NCI-H187 (cell line): Measurements from ENCODE around the gene EZR.

Experiments used
- DNase-seq, 2 experiments: peaks; one replicate each; lab custom pipeline; 2025; lab: John Stamatoyannopoulos, UW

The EZR gene

DNA sequence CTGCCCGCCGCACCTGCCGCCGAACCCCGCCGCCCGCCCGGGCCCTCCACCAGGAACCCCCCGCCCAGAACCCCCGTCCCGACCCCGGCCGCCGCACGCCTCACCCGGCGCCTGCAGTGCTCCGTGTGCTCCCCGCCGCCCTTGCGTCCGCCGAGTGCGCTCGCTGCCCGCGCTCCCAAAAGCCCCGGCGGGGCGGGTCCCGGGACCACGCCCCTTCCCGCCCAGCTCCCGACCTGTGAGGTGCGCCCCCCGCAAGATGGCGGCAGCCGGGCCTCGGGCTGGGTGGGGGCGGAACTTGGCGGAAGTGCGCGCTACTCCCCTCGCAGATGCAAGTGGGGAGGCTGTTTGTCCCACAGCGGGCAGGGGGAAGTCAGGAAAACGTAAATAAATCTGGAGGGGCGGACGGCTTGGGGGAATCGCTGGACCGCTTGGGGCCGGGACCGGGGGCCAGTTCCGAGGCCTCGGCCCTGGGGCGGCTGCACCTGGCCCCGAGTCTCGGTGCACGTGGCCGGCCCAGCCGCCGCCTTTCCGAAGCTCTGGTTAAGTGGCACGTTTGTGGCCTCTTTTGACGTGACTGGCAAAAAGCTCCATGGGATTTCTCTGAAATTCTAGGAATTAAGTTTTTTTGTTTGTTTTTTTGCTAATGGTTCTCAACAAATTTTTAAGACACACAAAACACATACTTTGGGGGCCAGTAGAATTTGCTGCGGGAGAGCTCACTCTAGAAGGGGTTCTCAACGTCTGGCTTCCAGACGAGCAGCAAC lies at the start of gene EZR:
EZR (minus strand) TSS at position 156 of the 764 bp plus-strand sequence. CDS start 1,275 bp downstream, outside the sequence.
- peak in 1 of 2 experiments; percentile 11 for DNase-seq

GRCh38 chr6:158868122-158868480 lies 48.9 kb upstream of the EZR start:
- DNase-seq, result no peak

DNA sequence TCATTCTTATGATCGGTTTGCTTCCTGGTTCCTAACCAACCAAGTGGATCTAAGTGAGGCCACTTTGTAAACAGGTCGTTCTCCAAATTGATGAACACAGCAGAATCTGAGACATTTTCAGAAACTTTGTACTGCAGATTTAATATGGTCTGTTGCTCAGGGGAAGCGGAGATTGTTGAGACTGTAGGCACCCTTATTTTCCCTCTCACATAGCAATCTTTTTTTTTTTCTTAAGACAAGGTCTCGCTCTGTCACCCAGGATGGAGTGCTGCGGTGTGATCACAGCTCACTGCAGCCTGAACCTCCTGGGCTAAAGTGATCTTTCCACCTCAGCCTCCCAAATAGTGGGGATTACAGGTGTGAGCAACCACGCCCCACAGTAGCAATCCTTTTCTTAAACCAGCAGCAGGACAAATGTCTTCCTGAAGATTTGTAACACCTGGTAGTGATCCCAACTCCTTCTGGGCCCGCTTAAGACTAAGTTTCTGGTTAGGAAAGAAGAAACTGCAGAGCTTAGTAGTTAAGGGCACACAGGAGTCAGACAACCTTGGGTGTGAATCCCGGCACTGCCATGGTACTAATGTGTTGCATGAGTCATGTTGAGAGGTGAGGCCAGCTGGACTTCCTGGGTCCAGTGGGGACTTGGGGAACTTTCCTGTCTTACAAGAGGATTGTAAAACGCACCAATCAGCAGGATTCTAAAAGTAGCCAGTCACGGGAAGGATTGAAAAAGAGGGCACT lies 48.4 kb upstream of the EZR start:
- DNase-seq, result no peak

DNA sequence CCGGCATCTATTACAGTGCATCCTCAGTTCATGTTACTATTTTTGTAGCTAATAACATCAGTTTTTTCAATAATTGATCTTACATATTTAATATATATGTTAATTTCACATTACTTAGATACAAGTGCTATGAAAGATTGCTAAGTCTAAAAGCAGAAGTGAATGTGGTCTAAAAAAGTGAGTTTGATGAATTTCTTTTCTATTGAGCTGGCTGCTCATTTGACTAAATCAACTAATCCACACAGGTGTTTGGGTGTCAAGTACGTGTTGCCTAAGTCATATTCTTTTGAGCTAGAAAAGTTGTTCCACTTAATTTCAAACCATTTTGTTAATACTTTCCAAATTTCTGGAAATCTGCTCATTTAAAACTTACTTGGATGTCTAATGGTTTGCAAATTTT lies 46.6 kb upstream of the EZR start:
- no peak for DNase-seq

DNA sequence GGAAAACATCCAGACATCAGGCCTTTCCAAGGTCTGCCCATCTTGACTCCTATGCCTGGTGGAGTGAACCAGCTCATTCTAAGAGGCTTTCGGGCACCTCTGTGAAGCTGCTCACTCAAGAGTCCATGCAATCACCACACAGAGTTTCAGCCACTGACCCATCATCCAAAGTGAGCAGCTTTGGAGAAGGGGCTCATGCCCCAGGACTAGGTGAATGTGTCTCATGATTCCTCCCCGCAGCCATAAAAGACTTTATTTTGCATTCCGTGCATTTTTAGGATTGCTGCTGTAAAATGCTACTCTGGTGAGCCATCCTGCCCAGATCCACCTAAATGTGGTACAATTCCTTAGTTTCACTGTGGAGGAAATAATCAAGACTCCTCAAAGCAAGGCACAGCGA lies 44.5 kb upstream of the EZR start:
- no peak for DNase-seq

- no peak for DNase-seq
Measured at GRCh38 chr6:158861686-158862381, 42.7 kb upstream of the EZR start.

DNA sequence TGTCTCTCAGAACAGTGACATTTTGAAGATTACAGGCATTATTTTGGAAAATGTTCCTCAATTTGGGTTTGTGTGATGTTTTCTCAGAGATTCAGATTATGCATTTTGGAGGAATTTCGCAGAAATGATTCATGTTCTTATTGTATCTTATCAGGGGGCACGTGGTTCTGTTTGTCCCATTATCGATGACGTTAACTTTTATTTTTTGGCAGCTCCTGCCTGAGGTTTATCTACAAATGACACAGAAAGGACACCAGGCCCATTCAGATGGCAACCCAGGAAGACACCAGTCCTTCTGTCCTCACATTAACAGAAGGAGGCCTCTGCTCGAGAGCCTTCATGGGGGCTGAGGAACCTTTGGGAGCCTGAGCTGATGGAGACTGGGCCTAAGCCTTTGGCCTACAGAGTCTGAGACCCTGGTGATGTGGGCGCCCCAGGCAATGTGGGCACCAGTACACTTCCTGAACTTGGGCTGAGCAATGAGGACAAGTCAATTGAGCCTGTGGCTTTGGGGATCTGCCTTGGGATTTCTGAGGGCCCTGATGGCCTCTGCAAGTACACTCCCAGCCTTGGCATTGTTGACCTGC lies 41.2 kb upstream of the EZR start:
- no peak for DNase-seq

- DNase-seq, result no peak
Measured at GRCh38 chr6:158856261-158856660, 37.1 kb upstream of the EZR start.

DNA sequence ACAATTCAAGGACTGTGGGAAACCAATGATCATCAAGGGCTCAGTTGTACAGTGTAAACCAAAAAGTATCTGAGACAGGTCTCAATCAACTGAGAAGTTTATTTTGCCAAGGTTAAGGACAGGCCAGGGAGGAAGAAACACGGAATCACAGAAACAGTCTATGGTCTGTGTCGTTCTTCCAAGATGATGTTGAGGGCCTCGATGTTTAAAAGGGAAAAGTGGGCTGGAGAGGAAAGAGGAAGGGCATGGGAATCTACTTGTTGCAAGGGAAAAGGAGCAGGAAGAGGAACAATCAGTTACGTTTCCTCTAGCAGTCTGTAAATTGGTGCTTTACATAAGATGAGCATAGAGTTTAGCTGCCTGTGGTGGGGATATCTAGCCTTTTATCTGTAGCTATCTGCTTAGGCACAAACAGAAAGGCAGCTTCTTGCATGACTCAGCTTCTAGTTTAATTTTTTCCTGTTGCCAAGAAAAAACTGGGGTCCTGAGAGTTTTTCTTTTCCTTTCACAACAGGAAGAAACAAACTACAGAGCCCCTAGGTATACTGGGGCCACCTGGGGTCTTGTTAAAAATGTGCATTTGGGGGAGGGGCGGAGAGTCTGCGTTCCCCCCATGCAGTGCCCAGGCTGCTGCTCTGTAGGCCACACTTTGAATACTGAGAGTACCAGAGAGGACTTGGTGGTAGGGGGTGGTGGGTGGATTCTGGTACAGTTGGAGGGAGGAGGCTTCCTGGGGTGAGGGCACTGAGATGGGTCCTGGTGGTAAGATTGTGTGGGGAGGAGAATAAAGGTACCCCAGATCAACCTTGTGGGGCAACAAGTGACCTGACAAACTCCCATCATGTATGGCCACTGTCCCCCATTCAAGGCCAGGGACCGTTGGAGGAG lies 35.3 kb upstream of the EZR start:
- DNase-seq, result no peak

DNA sequence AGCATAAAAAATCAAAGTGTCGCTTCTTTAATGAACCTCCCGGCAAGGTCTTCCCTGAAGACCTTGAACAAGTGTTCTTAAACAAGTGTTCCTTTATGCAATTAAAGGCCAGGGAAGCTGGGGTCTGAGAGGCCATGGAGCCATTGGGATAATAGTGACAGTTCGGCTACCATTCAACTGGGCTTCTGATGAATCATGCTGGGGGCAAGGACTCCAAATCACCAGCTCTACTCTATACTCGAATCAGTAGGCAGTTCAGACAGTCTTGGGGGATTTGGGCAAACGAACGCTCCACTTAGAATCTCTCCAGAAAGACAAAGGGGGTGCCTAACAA lies 34.7 kb upstream of the EZR start:
- no peak for DNase-seq

DNA sequence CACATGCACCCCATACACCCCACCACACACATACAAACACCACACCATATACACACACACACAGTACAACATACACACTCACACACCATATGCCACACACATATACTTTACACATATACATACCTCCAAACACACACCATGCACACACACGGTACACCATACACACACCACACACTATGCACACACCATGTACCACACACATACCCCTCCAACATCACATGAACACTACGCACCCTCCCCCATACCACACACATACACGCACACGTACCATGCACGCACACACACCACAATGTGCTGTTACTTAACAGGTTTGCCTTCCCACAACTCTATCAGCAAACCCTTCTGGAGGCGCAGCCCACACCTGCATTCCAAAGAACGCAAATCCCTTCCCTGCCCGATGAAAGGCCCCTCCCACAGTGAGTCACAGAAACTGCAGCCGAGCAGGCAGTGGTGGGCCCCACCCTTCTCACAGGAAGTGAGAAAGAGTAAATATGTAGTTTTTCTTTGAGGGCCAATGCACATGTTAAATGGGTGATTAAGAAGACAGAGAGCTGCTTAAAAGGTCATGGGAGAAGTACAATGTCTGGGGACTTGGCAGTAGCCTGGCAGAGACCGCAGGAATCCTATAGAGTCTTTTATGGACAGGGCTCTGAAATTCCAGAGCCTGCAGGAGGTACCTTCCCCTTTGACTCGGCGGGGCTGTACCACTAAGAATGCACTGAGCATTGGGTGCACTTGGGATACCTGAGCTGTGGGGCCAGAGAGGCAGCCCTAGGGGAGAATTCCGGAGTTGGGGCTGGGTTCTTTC lies 34.1 kb upstream of the EZR start:
- no peak for DNase-seq

GRCh38 chr6:158852312-158853071 lies 33.3 kb upstream of the EZR start:
- no peak for DNase-seq

- no peak for DNase-seq
Measured at GRCh38 chr6:158850807-158851115, 31.6 kb upstream of the EZR start.

DNA sequence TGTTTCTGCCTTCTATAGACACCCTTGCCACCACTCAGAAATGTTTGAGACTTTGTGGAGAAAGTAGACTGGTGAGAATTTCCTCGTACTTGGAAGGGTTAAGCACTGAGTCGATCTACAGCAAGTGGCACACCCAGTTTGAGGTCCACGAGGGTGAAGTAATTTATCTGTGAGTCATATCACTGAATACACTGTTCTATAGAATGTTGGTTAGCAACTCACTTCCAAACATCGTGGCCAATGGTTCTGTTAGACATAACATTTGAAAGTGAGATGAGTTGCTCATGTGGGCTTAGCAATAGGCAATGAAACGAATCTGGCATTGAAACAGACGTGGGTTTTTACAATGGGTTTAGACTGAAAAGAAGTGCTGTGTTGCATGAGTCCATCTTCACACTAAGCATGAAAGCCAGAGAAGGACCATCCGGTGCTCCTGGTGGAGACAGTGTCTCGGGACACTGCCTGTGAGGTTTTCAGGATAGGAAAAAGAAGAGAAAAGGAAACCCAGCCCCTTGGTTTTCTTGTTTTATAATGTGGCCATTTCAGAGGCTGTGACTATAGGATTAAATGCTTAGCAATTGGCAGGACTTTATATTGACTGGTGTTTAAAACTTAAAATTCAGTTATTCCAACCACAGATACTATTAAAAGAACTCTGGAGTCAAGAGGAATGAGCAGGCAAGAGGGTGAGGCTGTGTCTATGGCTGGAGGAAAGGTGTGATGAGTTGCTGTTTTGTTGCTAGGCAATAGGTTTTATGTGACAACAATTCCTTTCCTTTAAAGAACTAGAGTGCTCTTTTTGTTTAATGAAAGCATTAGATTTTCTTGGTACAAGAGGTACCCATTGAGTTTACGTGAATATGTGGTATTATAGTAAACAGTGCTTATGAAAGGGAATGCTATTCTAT lies 31.0 kb upstream of the EZR start:
- DNase-seq, result no peak

GRCh38 chr6:158848490-158848895 lies 29.3 kb upstream of the EZR start:
- no peak for DNase-seq

- DNase-seq, result no peak
Measured at GRCh38 chr6:158847786-158848185, 28.6 kb upstream of the EZR start.

DNA sequence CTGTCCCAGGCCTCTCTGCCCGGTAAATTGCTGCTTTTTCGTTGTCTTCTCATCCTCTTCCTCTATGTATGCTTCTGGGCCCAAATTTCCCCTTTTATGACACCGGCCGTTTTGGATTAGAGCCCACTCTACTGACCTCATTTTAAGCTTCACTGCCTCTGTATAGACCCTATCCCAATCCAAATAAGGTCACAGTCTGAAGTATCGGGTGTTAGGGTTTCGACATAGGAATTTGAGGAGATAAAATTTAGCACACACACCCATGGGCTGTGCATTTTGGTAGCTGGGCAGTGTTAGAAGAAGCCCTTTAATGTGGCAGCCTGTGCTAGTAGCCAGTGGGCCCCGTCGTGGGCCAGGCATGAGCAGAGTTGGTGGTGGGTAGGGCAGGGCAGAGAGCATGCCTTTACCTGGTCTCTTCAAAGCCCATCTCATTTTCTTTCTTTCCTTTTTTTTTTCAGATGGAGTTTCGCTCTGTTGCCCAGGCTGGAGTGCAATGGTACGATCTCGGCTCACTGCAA lies 27.9 kb upstream of the EZR start:
- no peak for DNase-seq

- DNase-seq, result no peak
Measured at GRCh38 chr6:158843751-158844683, 24.8 kb upstream of the EZR start.
